Astrocyte of the spinal cord (primary cell): ENCODE results near the gene DPYSL3.

Experiments used
- DNase-seq: peaks from one replicate; pipeline ENCODE4 v3.0.0; 2011; ENCODE audit warnings: low read depth, low spot score
- H3K4me3 ChIP-seq: 2 replicates; pipeline ENCODE4 v1.5.1; 2011; ENCODE audit warnings: low read depth, mild to moderate bottlenecking, low read length, moderate library complexity
- CTCF ChIP-seq: IDR thresholded peaks from 2 replicates; pipeline ENCODE4 v1.5.1; 2012; ENCODE audit warnings: low read depth, mild to moderate bottlenecking, low read length, inconsistent platforms
- in situ Hi-C: cut with HindIII; loops from 2 replicates; pipeline ENCODE4 v1.10.0; 2017; ENCODE audit warnings: low sequenced_read_pairs

Gene DPYSL3

GRCh38 chr5:147404706-147405105 lies 105.2 kb downstream of the DPYSL3 start:
- TF ChIP-seq CTCF = no peak
- DNase-seq = no peak
- in situ Hi-C loops = no loop called here
- H3K4me3 ChIP-seq = no peak overlapping the region

DNA sequence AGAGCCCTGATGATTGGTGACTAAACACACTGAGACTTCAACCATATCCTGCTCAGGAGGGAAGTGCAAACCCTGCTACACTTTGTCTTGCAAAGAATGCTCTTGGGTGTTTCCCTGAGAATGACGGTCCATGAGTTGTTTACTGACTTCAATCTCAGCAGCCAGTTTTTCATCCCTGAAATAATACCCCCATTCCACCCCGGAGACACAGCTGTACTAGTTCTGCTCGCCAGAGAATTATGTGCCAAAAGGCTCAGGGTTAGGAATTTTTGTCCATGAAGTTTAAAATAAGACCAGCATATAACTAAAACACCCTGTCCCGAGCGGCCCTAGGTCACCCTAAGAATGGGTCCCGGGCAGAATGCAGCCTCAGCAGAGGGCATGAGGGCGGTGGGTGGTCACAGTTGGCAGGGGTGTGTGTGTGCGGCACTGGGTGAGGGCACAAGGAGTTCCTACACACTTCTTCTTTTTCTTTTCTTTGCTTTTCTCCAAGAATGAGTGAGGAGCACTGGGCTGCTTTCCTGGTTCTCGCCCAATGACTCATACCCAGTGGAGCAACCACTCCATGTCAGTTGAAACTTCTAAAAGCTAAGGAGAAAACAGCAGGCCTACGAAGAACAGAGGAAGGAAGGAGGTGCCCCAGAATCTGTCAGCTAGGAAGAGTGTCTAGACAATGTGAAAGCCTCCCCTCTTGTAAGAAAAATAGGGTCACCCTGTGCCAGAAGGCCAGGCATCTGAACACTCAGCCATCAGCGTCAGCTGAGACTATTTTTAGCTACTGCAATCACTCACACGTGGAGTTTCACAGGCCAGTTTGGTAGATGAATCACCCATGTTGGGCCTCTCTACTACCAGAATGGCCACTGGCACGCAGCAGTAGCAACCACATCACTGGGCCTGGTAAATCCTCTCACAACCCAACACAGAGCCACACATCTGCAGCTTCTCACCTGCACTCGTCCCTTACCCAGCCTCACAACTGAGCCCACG lies 105.9 kb downstream of the DPYSL3 start:
- no peak overlapping the region for H3K4me3 ChIP-seq
- peak; percentile 99 for DNase-seq
- in situ Hi-C loops = no loop called here
- no peak for TF ChIP-seq CTCF

DNA sequence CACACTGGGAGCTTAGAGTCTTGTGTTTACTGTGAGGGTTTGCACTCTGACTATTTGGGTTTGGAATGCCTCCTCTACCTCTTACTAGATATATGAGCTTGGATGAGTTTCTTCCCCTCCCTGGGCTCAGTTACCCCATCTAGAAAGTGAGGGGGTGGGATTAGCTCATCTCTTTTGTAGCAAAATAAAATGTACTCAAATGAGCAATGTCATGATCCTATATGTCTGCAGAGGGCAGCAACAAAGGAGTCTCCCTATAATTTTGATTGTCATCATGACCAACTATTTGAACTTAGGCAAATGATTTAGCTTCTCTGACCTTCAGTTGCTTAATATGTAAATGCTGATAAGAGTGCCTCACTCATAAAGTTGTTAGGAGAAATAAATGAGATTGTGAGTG lies 109.0 kb downstream of the DPYSL3 start:
- in situ Hi-C loops = no loop called here
- no peak overlapping the region for H3K4me3 ChIP-seq
- TF ChIP-seq CTCF = no peak
- DNase-seq = no peak

DNA sequence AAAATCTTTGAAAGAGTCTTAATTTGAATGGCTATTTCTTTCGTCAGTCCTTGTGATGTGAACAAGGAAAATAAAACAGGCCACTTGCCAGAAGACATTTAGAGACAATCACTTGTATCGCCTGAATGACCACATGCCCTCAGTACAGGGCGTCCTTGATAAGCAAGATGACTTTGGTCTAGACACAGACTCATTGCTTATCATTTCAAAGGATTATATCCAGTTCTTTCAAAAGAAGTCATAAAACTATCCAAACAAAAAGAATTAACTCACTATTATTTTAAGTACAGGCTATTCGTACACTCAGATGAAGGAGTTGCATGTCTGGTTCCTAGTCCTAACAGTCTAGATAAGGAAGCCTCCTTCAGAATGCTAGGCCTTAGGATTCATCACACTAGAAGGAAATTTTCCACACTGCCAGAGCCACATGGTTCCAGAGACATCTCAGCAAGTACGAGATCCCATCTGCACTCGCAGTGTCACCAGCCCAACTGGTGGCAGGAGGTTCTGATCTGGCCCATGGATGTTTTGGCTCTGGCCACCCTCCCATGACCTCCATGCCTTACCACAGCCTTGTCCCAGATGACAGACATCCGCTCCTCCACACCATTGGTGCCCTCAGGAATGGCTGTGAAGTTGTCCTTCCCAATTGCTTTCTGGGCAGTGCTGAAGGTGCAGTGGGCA lies 109.6 kb downstream of the DPYSL3 start:
- no peak for TF ChIP-seq CTCF
- in situ Hi-C loops = no loop called here
- DNase-seq = no peak
- H3K4me3 ChIP-seq = no peak overlapping the region

- DNase-seq = no peak
- H3K4me3 ChIP-seq = no peak overlapping the region
- no peak for TF ChIP-seq CTCF
- in situ Hi-C loops = no loop called here
These were observed 111.0 kb downstream of the DPYSL3 start for GRCh38 chr5:147398860-147399259.

DNA sequence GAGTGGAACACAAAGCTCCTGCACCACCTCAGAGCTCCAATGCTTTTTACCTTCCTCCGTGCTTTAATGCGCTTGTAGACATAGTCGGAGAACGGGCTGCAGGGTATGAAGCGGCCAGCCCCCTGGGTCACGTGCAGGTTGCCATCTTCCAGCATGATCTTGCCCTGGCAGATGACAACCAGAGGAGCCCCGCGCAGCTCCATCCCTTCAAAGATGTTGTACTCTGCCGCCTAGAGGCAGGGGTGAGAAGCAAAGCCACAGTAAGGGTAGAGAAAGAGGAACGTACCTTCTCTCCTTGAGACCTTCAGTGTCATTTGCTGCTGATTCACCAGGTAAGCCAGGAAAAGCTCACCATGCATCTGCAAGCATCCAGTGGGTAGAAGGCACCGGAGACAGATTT lies 112.3 kb downstream of the DPYSL3 start:
- in situ Hi-C loops = no loop called here
- H3K4me3 ChIP-seq = no peak overlapping the region
- TF ChIP-seq CTCF = peak; percentile 21
- DNase-seq = no peak
